Ishikawa (cell line): ENCODE results near the gene CYP11A1.
A peak's percentile ranks its signal among the peaks of the same experiment; 100 is the strongest.

Source experiments
- EP300 ChIP-seq: IDR thresholded peaks from 2 replicates; pipeline ENCODE4 v1.6.1; 2012; ENCODE audit warnings: borderline replicate concordance
- RAD21 ChIP-seq: IDR thresholded peaks from 2 replicates; pipeline ENCODE4 v1.6.1; 2012; ENCODE audit warnings: low read depth
- TAF1 ChIP-seq: IDR thresholded peaks from 2 replicates; pipeline ENCODE4 v1.6.1; 2012; ENCODE audit warnings: low read depth, mild to moderate bottlenecking
- TEAD4 ChIP-seq: IDR thresholded peaks from 2 replicates; pipeline ENCODE4 v1.6.1; 2012
- ZBTB7A ChIP-seq: IDR thresholded peaks from 2 replicates; pipeline ENCODE4 v1.6.1; 2012; ENCODE audit warnings: low read depth
- TF ChIP-seq, protein P1 (sequence below): IDR thresholded peaks from 2 replicates; pipeline ENCODE4 v1.6.1; 2012

DNA sequence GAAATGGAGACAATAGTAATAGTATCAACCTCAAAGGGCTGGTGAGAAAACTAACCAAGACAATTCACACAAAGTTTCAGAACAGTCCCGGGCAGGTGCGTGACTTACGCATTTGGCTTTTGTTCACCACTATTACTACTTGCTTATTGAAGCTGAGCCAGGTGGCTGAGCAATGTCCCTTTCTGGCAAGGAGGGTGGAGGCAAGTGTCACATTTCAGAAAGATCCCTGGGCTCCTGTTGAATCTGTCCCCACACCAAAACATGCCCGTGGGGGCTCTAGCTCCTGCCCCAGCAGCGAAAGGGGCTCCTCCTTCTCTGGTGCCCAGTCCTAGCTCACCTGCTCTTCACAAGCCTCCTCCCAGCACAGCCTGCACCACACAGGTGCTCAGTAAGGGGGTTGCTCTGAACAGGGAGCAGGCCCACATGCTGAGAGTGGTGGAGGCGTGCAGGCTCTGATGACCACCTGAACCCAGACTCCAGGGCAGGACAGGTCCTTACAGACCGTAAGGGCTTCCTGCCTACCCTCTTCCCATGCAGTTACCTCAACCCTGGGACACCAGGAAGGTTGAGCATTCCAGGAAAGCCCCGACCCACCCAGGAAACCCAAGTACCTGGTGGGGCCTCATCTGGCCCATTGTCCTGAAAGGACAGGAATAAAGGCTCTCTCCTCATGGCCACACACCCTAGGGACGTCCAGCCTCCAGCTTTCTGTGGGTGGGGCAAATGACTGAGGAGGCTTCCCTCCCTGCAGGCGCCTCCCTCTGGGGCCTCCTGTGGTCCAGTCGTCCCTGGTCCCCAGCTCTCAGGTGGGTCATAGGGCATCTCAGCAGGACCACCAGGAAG, 33.7 kb upstream of the CYP11A1 start:
- TF ChIP-seq RAD21 (no peak), ZBTB7A (peak; percentile 19; the same call in 1 of the 2 replicates), TEAD4 (no peak), EP300 (peak; percentile 16; the same call in 1 of the 2 replicates), TAF1 (no peak)
- TF ChIP-seq, protein P1, sequence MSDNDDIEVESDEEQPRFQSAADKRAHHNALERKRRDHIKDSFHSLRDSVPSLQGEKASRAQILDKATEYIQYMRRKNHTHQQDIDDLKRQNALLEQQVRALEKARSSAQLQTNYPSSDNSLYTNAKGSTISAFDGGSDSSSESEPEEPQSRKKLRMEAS, result peak; percentile 45; the same call in 1 of the 2 replicates
